NT2/D1 (cell line): ENCODE measurements around the gene FAM78A.

Experiments
- SUZ12 ChIP-seq: IDR thresholded peaks from 2 replicates; pipeline ENCODE4 v1.6.1; 2011; ENCODE audit not compliant: insufficient read length, insufficient read depth; ENCODE audit errors: extremely low read depth
- YY1 ChIP-seq: IDR thresholded peaks from 2 replicates; pipeline ENCODE4 v1.6.1; 2011; ENCODE audit not compliant: insufficient read length, insufficient read depth
- ZNF274 ChIP-seq: IDR thresholded peaks from 2 replicates; pipeline ENCODE4 v1.6.1; 2011; ENCODE audit warnings: mild to moderate bottlenecking, low read depth, low read length

GRCh38 chr9:131264231-131264630, 12.1 kb downstream of the FAM78A start:
- TF ChIP-seq YY1 (no peak), ZNF274 (no peak), SUZ12 (no peak)
